Skeletal muscle cell (primary cell): ENCODE results near the gene NPW.
A peak's percentile ranks its signal among the peaks of the same experiment; 100 is the strongest.

Source experiments
- DNase-seq: peaks from one replicate; pipeline ENCODE4 v3.0.0-alpha.2; 2010; ENCODE audit warnings: low read depth
- H3K4me3 ChIP-seq: 2 replicates; pipeline ENCODE4 v1.5.1; 2011; ENCODE audit warnings: low read depth, mild to moderate bottlenecking, control low read depth, low read length, moderate library complexity

NPW gene

GRCh38 chr16:2019518-2019920, at the start of gene NPW:
TSS of gene NPW (plus strand) at chr16:2019785.
- no peak for DNase-seq
- peak within 1 kb of the TSS; percentile 37 for H3K4me3 ChIP-seq

DNA sequence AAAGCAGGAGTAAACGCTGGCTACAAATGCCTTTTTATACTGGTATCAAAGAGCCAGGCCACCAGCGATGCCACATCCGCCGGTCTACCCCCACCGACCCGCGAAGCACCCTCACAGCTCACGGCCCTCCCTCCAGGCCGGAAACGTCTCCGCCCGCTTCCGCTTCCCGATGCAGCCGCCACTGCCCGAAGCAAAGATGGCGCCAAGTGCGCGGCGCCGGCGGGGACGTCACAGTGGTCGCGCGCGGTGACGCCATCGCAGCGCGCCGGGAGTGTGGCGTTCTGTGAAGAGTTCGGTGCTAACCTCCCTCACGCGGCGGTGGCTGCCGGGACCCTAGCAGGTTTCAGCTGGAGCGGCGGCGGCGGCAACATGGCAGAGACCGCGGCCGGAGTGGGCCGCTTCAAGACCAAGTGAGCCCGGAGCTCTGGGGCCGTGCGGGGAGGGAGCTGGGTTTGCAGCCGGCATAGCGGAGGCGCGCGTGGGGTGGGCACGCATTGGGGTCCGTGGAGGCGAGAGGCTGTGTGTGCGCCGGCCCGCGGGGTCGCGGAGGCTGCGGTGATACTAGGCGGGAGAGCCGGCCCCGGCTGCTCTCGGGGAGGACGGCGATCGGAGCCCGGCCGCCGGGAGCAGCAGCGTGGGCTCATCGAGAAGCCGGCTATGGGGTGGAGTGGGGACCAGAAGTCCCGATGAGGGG, 47.6 kb upstream of the NPW start, which contains the start of gene TBL3:
Gene TBL3 (plus strand): TSS at position 258 of the 694 bp plus-strand sequence. CDS start 112 bp downstream, at position 370.
- peak; percentile 82 for DNase-seq
- H3K4me3 ChIP-seq, result peak within 1 kb of the TSS; percentile 93

DNA sequence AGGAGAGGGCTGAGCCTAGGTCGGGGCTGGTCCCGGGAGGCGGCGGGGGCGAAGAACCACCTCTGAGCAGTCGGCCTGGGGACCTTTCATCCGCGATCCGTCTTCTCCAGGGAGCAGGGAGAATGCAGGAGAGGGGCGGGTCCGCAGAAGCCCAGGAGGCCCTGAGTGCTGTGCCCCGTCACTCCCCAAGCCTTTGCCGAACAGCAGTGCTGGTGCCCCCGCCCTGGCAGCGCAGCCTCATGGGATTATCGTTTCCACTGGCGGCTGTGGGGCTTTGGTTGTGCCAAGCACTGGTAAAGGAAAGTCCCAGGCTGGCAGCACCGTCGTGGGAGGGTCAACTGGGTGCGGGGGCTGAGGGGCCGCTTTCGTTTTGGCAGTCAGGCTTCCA, 47.1 kb upstream of the NPW start:
- H3K4me3 ChIP-seq, result peak overlapping the region; percentile 93
- DNase-seq, result no peak

DNA sequence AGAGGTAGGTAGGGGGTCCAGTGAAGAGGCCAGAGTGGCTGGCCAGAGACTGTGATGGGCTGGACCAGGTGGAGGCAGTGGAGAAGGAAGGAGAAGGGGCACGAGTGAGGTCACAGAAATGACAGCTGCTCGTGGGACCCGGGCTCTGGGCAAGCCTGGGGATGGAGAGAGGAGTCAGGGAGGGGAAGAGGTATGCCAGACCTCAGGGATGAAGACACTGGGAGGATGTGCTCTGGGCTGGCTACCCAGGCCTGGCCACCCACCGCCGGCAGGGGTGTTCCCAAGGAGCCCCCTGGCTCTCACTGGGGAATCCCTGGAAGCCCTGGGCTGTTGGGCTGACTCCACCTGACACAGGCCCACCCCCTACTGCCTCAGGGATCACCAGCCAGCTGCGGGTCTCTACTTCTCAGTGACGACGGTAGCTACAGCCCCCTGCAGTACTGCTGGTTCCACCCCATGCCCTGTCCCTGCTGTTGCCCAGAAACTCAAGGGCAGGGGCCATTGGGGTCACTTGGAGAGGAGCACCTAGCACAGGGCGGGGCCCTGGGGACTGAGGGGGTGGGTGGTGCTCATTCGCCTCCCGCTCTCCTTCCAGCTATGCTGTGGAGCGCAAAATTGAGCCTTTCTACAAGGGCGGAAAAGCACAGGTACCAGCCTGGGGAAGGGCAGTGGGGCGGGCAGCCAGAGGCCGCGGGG, 46.0 kb upstream of the NPW start:
- DNase-seq, result no peak
- H3K4me3 ChIP-seq, result no peak overlapping the region

DNA sequence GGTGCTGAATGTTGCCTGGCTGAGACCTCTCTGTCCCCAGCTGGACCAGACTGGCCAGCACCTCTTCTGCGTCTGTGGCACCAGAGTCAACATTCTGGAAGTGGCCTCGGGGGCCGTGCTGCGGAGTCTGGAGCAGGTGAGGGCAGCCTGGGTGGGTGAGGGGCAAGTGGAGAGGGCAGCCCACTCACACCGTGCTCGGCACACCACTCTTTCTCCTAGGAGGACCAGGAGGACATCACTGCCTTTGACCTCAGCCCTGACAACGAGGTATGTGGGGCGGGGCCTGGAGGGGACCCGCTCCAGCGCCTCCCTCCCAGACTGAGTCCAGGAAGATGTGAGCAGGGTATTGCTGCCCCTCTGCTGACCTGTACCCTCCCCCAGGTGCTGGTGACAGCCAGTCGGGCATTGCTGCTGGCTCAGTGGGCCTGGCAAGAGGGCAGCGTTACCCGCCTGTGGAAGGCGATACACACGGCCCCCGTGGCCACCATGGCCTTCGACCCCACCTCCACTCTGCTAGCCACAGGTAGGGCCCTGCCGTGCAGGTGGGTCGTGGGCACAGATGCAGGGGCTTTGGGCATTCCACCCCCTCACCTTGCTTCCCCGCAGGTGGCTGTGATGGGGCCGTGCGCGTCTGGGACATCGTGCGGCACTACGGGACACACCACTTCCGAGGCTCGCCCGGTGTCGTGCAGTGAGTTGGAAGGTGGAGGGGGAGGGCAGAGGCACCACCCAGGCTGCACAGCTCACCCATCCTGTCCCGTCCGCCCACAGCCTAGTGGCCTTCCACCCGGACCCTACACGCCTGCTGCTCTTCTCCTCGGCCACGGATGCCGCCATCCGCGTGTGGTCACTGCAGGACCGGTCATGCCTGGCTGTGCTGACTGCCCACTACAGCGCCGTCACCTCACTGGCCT, 45.2 kb upstream of the NPW start:
- no peak overlapping the region for H3K4me3 ChIP-seq

DNA sequence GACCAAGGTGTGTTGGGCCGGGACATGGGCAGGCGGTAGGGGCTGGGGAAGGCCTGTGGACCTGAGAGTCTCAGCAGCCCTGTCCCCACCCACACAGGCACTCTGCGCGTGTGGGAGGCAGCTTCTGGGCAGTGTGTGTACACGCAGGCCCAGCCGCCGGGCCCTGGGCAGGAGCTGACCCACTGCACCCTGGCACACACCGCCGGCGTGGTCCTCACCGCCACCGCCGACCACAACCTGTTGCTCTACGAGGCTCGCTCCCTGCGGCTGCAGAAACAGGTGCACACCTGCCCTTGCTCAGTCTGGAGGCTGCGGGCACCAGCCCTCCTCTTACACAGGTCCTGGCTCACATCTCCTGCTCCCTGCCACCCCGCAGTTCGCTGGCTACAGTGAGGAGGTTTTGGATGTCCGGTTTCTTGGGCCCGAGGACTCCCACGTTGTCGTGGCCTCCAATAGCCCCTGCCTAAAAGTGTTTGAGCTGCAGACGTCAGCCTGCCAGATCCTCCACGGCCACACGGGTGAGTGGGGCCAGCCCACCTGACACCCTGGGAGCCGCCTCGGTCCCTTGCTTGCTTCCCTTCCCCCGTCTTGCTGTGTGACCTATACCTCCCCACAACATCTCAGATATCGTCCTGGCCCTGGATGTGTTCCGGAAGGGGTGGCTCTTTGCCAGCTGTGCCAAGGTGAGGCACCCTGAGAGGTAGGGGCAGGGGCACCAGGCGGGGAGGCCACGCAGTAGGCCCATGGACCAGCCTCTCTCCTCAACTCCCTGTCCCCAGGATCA, 44.0 kb upstream of the NPW start:
- no peak overlapping the region for H3K4me3 ChIP-seq
- DNase-seq, result no peak

More for the DNA sequence above, 45.2 kb upstream of the NPW start:
- DNase-seq, result no peak

- H3K4me3 ChIP-seq, result no peak overlapping the region
- DNase-seq, result no peak
Observed at GRCh38 chr16:1976216-1976520, 43.4 kb upstream of the NPW start.

- no peak overlapping the region for H3K4me3 ChIP-seq
Observed at GRCh38 chr16:1976951-1977874, 42.4 kb upstream of the NPW start.

GRCh38 chr16:1977875-1978268, 41.7 kb upstream of the NPW start:
- no peak overlapping the region for H3K4me3 ChIP-seq
- no peak for DNase-seq

More at GRCh38 chr16:1976951-1977874, 42.4 kb upstream of the NPW start:
- no peak for DNase-seq

GRCh38 chr16:1978476-1979120, 41.0 kb upstream of the NPW start:
- no peak for DNase-seq
- no peak overlapping the region for H3K4me3 ChIP-seq

DNA sequence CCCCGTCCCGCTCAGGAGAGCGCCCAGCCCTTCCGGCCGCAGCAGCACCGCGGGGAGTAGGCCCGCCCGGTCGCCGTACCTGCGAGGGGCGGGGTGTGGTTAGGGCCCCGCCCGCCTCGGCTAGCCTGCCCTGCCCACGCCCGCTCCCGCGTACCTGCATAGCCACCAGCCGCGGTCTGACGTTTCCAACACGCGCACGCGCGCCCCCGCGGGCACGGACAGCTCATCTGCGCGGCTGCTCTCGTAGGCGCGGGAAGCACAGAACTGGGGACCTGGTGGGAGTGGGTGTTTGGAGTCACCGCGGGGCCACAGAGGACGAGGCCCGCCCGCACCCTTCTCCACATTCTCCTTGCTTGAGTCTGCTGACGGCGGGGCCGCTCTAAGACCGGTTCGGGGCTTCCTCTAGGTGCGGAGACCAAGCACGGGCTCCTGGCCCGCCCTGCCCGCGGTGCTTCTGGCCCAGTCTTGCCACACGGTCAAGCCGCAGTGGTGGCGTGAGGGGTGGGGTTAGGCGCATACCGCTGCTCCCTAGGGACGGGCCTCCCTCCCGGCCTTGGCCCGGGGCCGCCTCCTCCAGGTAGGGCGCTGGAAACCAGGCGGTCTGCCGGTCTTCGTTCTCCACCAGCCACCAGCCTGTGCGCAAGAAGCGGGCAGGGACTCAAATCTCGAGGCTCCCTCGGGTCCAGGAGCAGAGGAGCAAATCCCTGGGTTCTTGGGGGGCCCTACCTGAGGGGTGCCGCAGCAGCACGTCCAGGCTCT, 40.1 kb upstream of the NPW start:
- no peak for DNase-seq
- H3K4me3 ChIP-seq, result no peak overlapping the region

- no peak for DNase-seq
Observed at GRCh38 chr16:1980030-1980769, 39.4 kb upstream of the NPW start.

GRCh38 chr16:1980770-1981087, 38.9 kb upstream of the NPW start:
- no peak for DNase-seq
- no peak overlapping the region for H3K4me3 ChIP-seq

More at GRCh38 chr16:1980030-1980769, 39.4 kb upstream of the NPW start:
- no peak overlapping the region for H3K4me3 ChIP-seq

DNA sequence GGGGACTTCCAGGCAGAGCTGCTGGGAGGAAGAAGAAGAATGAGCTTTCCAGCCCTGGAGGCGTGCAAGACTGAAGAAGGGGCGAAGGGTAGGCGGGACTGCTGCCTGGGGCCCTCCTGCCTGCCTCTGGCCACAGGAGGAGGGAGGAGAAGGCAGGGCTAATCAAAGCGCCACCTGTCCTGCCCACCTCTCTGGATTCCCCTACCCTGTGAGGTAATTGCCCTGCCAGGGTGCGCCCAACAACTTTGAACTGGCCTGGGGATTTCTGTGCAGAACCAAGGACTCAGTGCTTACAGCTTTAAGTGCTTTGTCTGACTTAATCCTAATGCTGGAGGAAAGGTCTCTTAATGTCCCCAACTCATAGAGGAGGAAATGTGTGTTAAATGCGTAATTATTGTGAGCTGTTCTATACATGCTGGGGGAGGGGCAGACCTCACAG, 38.2 kb upstream of the NPW start, which contains the start of gene NOXO1:
Gene NOXO1 (minus strand): TSS at position 72 of the 439 bp plus-strand sequence. CDS start 290 bp downstream, outside the sequence.
- DNase-seq, result no peak
- no peak within 1 kb of the TSS for H3K4me3 ChIP-seq

- DNase-seq, result no peak
Observed at GRCh38 chr16:1982013-1982433, 37.6 kb upstream of the NPW start.

DNA sequence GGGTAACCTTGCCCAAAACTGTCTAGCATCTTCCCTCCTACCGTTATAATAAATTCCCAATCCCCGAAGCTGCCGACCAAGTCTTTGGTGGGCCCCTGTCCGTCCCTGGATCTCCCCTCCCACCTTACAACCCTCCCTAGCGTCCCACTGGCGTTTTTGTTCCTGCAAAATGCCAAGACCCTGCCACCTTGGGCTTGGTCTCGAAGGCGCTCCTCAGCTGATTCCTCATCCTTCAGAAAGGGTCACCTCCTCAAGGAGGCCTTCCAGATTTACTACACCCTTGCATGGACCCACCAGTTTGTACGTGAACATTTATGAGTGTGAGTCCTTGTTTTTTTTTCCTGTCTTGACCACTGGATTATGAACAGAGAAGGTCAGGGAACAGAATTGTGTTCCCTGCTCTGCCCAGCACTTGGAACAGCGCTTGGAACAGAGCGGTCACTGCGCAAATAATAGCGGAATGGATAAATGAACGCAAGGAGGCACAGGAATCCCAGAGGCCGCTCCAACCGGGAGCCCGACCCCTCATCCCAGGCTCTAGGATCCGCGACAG, 36.5 kb upstream of the NPW start:
- DNase-seq, result no peak
- peak overlapping the region; percentile 56 for H3K4me3 ChIP-seq

More at GRCh38 chr16:1982013-1982433, 37.6 kb upstream of the NPW start:
- no peak overlapping the region for H3K4me3 ChIP-seq
